HG03060 (cell line): ENCODE measurements around the gene HCST.
"Not testable (repeated sequence)": the region's sequence is repeated elsewhere in the genome, so short reads cannot be mapped to it uniquely, and the experiment has no call there.

Experiments
- ATAC-seq: cut with Tn5 transposase; IDR thresholded peaks from one replicate; pipeline ENCODE4 v1.9.1; 2021; ENCODE audit warnings: low read depth, moderate number of reproducible peaks; ENCODE audit not compliant: unreplicated experiment

Gene HCST

GRCh38 chr19:35901854-35902661, at the start of gene HCST:
Gene HCST, plus strand, starts transcription at chr19:35902529. Its CDS starts 65 bp downstream, at chr19:35902594.
- no peak for ATAC-seq

GRCh38 chr19:35853038-35853756, 49.1 kb upstream of the HCST start:
- no peak for ATAC-seq

- no peak for ATAC-seq
Observed at GRCh38 chr19:35856546-35857149, 45.7 kb upstream of the HCST start, which contains the start of gene KIRREL2. Gene KIRREL2, plus strand, starts transcription at chr19:35856911. Its CDS starts 209 bp downstream, at chr19:35857120.

- no peak for ATAC-seq
Observed at GRCh38 chr19:35858311-35858710, 44.0 kb upstream of the HCST start.

GRCh38 chr19:35859414-35859813, 42.9 kb upstream of the HCST start:
- no peak for ATAC-seq

GRCh38 chr19:35860436-35860817, 41.9 kb upstream of the HCST start:
- no peak for ATAC-seq

- no peak for ATAC-seq
Observed at GRCh38 chr19:35860818-35861639, 41.3 kb upstream of the HCST start.

- ATAC-seq = no peak
Observed at GRCh38 chr19:35861640-35862160, 40.6 kb upstream of the HCST start.

- ATAC-seq = no peak
Observed at GRCh38 chr19:35862528-35862927, 39.8 kb upstream of the HCST start.

- ATAC-seq = no peak
Observed at GRCh38 chr19:35863018-35863417, 39.3 kb upstream of the HCST start.

GRCh38 chr19:35868172-35868822, 34.0 kb upstream of the HCST start, which contains the start of gene APLP1:
Gene APLP1, plus strand, starts transcription at chr19:35868574. Its CDS starts 63 bp downstream, at chr19:35868637.
- ATAC-seq = no peak

- no peak for ATAC-seq
Observed at GRCh38 chr19:35868823-35869326, 33.5 kb upstream of the HCST start.

GRCh38 chr19:35869327-35870123, 32.8 kb upstream of the HCST start:
- no peak for ATAC-seq

GRCh38 chr19:35870124-35870736, 32.1 kb upstream of the HCST start:
- ATAC-seq = not testable (repeated sequence)

GRCh38 chr19:35870798-35871197, 31.5 kb upstream of the HCST start:
- no peak for ATAC-seq

GRCh38 chr19:35871611-35872010, 30.7 kb upstream of the HCST start:
- ATAC-seq = no peak

- ATAC-seq = no peak
Observed at GRCh38 chr19:35872180-35872579, 30.1 kb upstream of the HCST start.

GRCh38 chr19:35874392-35874930, 27.9 kb upstream of the HCST start:
- ATAC-seq = no peak
